OCI-LY7 (cell line): ENCODE results near the gene TPM4. TPM values are rescaled to one million over a fixed set of nuclear protein-coding genes. Genes with fewer than 3 reads are reported as not detected.

ENCODE experiments used
- BruUV-seq: library from RNA; stranded (reverse); fragments of 400-500 nt; replicated peaks from 2 replicates; lab custom pipeline; 2021; lab: Mats Ljungman, UMichigan
- CTCF ChIA-PET: fragments of 300-600 bp; sonication (Branson Sonifier 250); formaldehyde crosslinking; loops from one replicate; lab custom pipeline; 2022; ENCODE audit warnings: antibody characterized with exemption; ENCODE audit not compliant: unreplicated experiment; lab: Charles Lee
- POLR2A ChIA-PET: fragments of 300-600 bp; sonication (Branson Sonifier 250); formaldehyde crosslinking; loops from one replicate; lab custom pipeline; 2022; ENCODE audit warnings: antibody characterized with exemption; lab: Charles Lee
- DNase-seq: peaks from one replicate; pipeline ENCODE4 v3.0.0-alpha.2; 2015; ENCODE audit warnings: low spot score
- H2AFZ ChIP-seq: fragments of 200-600 bp; sonication (generic), shearing (Covaris generic); 2 replicates; pipeline ENCODE4 v1.6.1; 2014; ENCODE audit warnings: mild to moderate bottlenecking, antibody characterized with exemption, low read length, moderate library complexity
- H3K27ac ChIP-seq: fragments of 200-600 bp; sonication (generic); 2 replicates; pipeline ENCODE4 v1.5.1; 2014; ENCODE audit warnings: mixed run types, low read depth, mild to moderate bottlenecking, moderate library complexity, low read length, inconsistent platforms; ENCODE audit not compliant: poor library complexity, severe bottlenecking
- H3K36me3 ChIP-seq: fragments of 200-600 bp; sonication (generic); 2 replicates; pipeline ENCODE4 v1.6.1; 2014; ENCODE audit warnings: mild to moderate bottlenecking, antibody characterized with exemption, low read length, moderate library complexity, mixed read lengths; ENCODE audit not compliant: insufficient read depth
- H3K4me1 ChIP-seq: fragments of 200-600 bp; sonication (generic); 2 replicates; pipeline ENCODE4 v1.5.1; 2014; ENCODE audit warnings: mild to moderate bottlenecking, low read length; ENCODE audit not compliant: insufficient read depth, poor library complexity, severe bottlenecking
- H3K4me2 ChIP-seq: fragments of 200-600 bp; sonication (generic); 2 replicates; pipeline ENCODE4 v1.6.1; 2014; ENCODE audit warnings: mild to moderate bottlenecking, low read length
- H3K4me3 ChIP-seq: fragments of 200-600 bp; sonication (generic); 2 replicates; pipeline ENCODE4 v1.5.1; 2014; ENCODE audit warnings: mild to moderate bottlenecking, low read depth, low read length; ENCODE audit not compliant: poor library complexity, severe bottlenecking
- H3K79me2 ChIP-seq: fragments of 200-600 bp; sonication (generic); 2 replicates; pipeline ENCODE4 v1.6.1; 2016; ENCODE audit warnings: low read depth, mild to moderate bottlenecking, low read length, moderate library complexity, mixed read lengths; ENCODE audit not compliant: insufficient read depth
- H3K9me2 ChIP-seq: fragments of 200-600 bp; sonication (generic); 2 replicates; pipeline ENCODE4 v1.6.1; 2016; ENCODE audit warnings: mild to moderate bottlenecking, low read length, mixed read lengths; ENCODE audit not compliant: insufficient read depth
- H3K9me3 ChIP-seq: fragments of 200-600 bp; sonication (generic); 2 replicates; pipeline ENCODE4 v1.6.1; 2014; ENCODE audit warnings: mild to moderate bottlenecking, mixed run types, low read length, mixed read lengths
- H4K20me1 ChIP-seq: fragments of 200-600 bp; sonication (generic); 2 replicates; pipeline ENCODE4 v1.6.1; 2014; ENCODE audit warnings: mild to moderate bottlenecking, antibody characterized with exemption, low read length, moderate library complexity, mixed read lengths; ENCODE audit not compliant: insufficient read depth
- CTCF ChIP-seq: fragments of 200-600 bp; sonication (generic); conservative IDR thresholded peaks from 2 replicates; pipeline ENCODE4 v1.5.1; 2014; ENCODE audit warnings: mild to moderate bottlenecking, antibody characterized with exemption, low read length, moderate library complexity, mixed read lengths
- EZH2phosphoT487 ChIP-seq: fragments of 200-600 bp; sonication (generic); IDR thresholded peaks from 2 replicates; pipeline ENCODE4 v1.6.1; 2018; ENCODE audit warnings: low read depth, borderline replicate concordance, mild to moderate bottlenecking, mixed run types, antibody characterized with exemption, low read length, moderate library complexity, mixed read lengths
- intact Hi-C: fragments of 100-400 bp; cut with micrococcal nuclease; formaldehyde crosslinking; loops from one replicate; pipeline ENCODE4 v1.10.0; 2022; ENCODE audit not compliant: unreplicated experiment
- total RNA-seq, 2 experiments: library from RNA; depleted of rRNA in 1 of 2; stranded (reverse); fragments of >200 nt in 1 of 2; shearing (Covaris generic) in 1 of 2; gene quantifications; 2 replicates each; pipeline ENCODE4 v1.2.3, GENCODE V29; 2014 to 2022

Gene TPM4
- total RNA-seq, 2 experiments from 2014 or later = 98.1 to 111 TPM

GRCh38 chr19:16091546-16092475 is 15.5 kb downstream of the TPM4 start:
- Histone ChIP-seq H4K20me1 (no peaks in the 10 kb centered on the region), H3K79me2 (no peaks in the 10 kb centered on the region), H3K27ac (no peak overlapping the region), H3K4me1 (no peaks in the 10 kb centered on the region), H2AFZ (no peak overlapping the region), H3K4me2 (no peak overlapping the region), H3K36me3 (peaks cover 99% of the 10 kb centered on the region), H3K9me3 (no peaks in the 10 kb centered on the region), H3K9me2 (no peaks in the 10 kb centered on the region), H3K4me3 (no peak overlapping the region)
- intact Hi-C loops = no loop called here
- no peak for DNase-seq
- ChIA-PET POLR2A (no interaction called here), CTCF (no interaction called here)
- no TSS peak for BruUV-seq
- no peak for TF ChIP-seq EZH2phosphoT487
- TF ChIP-seq CTCF = no peak

GRCh38 chr19:16094360-16095070 is 18.2 kb downstream of the TPM4 start:
- POLR2A ChIA-PET = interaction anchor here (0.6 kb wide), 2 partner anchors 51 to 288 kb away, joined by 3 read pairs; no protein-coding TSS in a partner anchor
- Histone ChIP-seq H3K9me3 (no peaks in the 10 kb centered on the region), H3K4me2 (no peak overlapping the region), H3K36me3 (peaks cover 93% of the 10 kb centered on the region), H4K20me1 (no peaks in the 10 kb centered on the region), H3K79me2 (no peaks in the 10 kb centered on the region), H3K9me2 (no peaks in the 10 kb centered on the region), H3K4me1 (no peaks in the 10 kb centered on the region), H2AFZ (no peak overlapping the region), H3K27ac (no peak overlapping the region), H3K4me3 (no peak overlapping the region)
- CTCF ChIA-PET = no interaction called here
- intact Hi-C loops = no loop called here
- DNase-seq = no peak
- no TSS peak for BruUV-seq
- TF ChIP-seq CTCF = no peak
- no peak for TF ChIP-seq EZH2phosphoT487
